Ovary (tissue), 3 donors: ENCODE results near the gene GALNT3.

Experiments used
- POLR2A ChIP-seq: fragments of 450-650 bp; IDR thresholded peaks from one replicate; pipeline ENCODE4 v1.6.1; 2017; ENCODE audit warnings: antibody characterized with exemption, mild to moderate bottlenecking, moderate library complexity
- TF ChIP-seq, protein P1 (sequence below), 3 donors: fragments of 450-650 bp in 2 of 3; fragments of 200-600 bp in 1 of 3; IDR thresholded peaks; one replicate each; pipeline versions ENCODE4 v1.5.1 to v1.8.0; 2016 to 2022; ENCODE audit warnings: antibody characterized with exemption in 3 of 3, mild to moderate bottlenecking in 1 of 3
- donor health status: DM: no; HTN: no; CAD: no.

DNA sequence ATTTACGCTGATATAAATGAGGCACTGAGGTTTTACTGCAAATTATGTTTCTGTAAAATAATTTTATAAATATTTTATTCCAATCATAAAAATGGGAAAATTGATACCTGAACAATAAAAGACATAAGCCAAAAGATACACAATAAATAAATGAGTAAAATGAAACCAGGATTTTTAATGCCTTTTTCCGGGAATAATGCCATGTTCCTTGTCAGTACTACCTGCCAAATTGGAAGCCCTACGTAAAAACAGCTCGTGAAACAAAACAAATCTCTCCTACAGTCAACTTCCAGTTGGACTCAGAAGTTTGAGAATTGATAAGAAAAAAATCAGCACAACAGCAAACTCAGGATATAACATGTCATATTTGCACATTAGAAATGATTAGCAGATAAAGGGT lies 18.0 kb downstream of the GALNT3 start:
- TF ChIP-seq, protein P1, sequence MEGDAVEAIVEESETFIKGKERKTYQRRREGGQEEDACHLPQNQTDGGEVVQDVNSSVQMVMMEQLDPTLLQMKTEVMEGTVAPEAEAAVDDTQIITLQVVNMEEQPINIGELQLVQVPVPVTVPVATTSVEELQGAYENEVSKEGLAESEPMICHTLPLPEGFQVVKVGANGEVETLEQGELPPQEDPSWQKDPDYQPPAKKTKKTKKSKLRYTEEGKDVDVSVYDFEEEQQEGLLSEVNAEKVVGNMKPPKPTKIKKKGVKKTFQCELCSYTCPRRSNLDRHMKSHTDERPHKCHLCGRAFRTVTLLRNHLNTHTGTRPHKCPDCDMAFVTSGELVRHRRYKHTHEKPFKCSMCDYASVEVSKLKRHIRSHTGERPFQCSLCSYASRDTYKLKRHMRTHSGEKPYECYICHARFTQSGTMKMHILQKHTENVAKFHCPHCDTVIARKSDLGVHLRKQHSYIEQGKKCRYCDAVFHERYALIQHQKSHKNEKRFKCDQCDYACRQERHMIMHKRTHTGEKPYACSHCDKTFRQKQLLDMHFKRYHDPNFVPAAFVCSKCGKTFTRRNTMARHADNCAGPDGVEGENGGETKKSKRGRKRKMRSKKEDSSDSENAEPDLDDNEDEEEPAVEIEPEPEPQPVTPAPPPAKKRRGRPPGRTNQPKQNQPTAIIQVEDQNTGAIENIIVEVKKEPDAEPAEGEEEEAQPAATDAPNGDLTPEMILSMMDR (IDR thresholded peaks at IDR 0.05), result no peak
- TF ChIP-seq POLR2A, result no peak
